GM21423 (cell line): ENCODE results near the gene SASH1.
"Not testable (repeated sequence)": the region's sequence is repeated elsewhere in the genome, so short reads cannot be mapped to it uniquely, and the experiment has no call there.

ENCODE experiments used
- ATAC-seq: cut with Tn5 transposase; IDR thresholded peaks from one replicate; pipeline ENCODE4 v1.9.1; 2021; ENCODE audit warnings: mild to moderate bottlenecking, moderate library complexity; ENCODE audit not compliant: unreplicated experiment

SASH1 gene

GRCh38 chr6:148328876-148329555 lies 13.6 kb upstream of the SASH1 start:
- ATAC-seq = no peak

- ATAC-seq = no peak
Measured at GRCh38 chr6:148329596-148330381, 12.8 kb upstream of the SASH1 start.

- no peak for ATAC-seq
Measured at GRCh38 chr6:148332088-148332487, 10.6 kb upstream of the SASH1 start.

GRCh38 chr6:148336901-148337300 lies 5.7 kb upstream of the SASH1 start:
- no peak for ATAC-seq

GRCh38 chr6:148339766-148340165 lies 2.9 kb upstream of the SASH1 start:
- ATAC-seq = no peak

GRCh38 chr6:148340586-148341297 lies 1.9 kb upstream of the SASH1 start:
- no peak for ATAC-seq

GRCh38 chr6:148342100-148342349 lies 613 bp upstream of the SASH1 start:
- ATAC-seq = no peak

GRCh38 chr6:148343047-148343782 lies 577 bp downstream of the SASH1 start:
- ATAC-seq = peak; percentile 1

- no peak for ATAC-seq
Measured at GRCh38 chr6:148345176-148345575, 2.5 kb downstream of the SASH1 start.

GRCh38 chr6:148345578-148345977 lies 2.9 kb downstream of the SASH1 start:
- no peak for ATAC-seq

- ATAC-seq = no peak
Measured at GRCh38 chr6:148346681-148347440, 4.2 kb downstream of the SASH1 start.

GRCh38 chr6:148347441-148348054 lies 4.9 kb downstream of the SASH1 start:
- ATAC-seq = no peak

- ATAC-seq = no peak
Measured at GRCh38 chr6:148348335-148348734, 5.7 kb downstream of the SASH1 start.

GRCh38 chr6:148348778-148349177 lies 6.1 kb downstream of the SASH1 start:
- no peak for ATAC-seq

GRCh38 chr6:148349466-148349865 lies 6.8 kb downstream of the SASH1 start:
- no peak for ATAC-seq

- ATAC-seq = no peak
Measured at GRCh38 chr6:148351309-148351708, 8.7 kb downstream of the SASH1 start.

- ATAC-seq = not testable (repeated sequence)
Measured at GRCh38 chr6:148352421-148352820, 9.8 kb downstream of the SASH1 start.

GRCh38 chr6:148358196-148358785 lies 15.7 kb downstream of the SASH1 start:
- no peak for ATAC-seq

- no peak for ATAC-seq
Measured at GRCh38 chr6:148359228-148359627, 16.6 kb downstream of the SASH1 start.
